HepG2 (cell line): ENCODE data around the gene RPS8. TPM values are rescaled to one million over a fixed set of nuclear protein-coding genes. Genes with fewer than 3 reads are reported as not detected.

ENCODE experiments used
- ARNTL ChIP-seq: sonication (generic); formaldehyde crosslinking; IDR thresholded peaks from 2 replicates; pipeline ENCODE4 v1.4.0; 2020; ENCODE audit warnings: mild to moderate bottlenecking, missing genetic modification reagents
- ERF ChIP-seq: IDR thresholded peaks from 2 replicates; pipeline ENCODE4 v1.6.1; 2018; ENCODE audit warnings: missing biosample characterization, missing genetic modification reagents
- GPBP1L1 ChIP-seq: sonication (generic); formaldehyde crosslinking; IDR thresholded peaks from 2 replicates; pipeline ENCODE4 v1.5.0; 2020; ENCODE audit warnings: mild to moderate bottlenecking, missing genetic modification reagents
- HNF4A ChIP-seq: sonication (generic); formaldehyde crosslinking; IDR thresholded peaks from 2 replicates; pipeline ENCODE4 v1.4.0; 2020; ENCODE audit warnings: missing genetic modification reagents
- KDM4B ChIP-seq: sonication (generic); formaldehyde crosslinking; IDR thresholded peaks from 2 replicates; pipeline ENCODE4 v1.4.0; 2020; ENCODE audit warnings: missing genetic modification reagents
- PAWR ChIP-seq: sonication (generic); formaldehyde crosslinking; IDR thresholded peaks from 2 replicates; pipeline ENCODE4 v1.4.0; 2020; ENCODE audit warnings: missing genetic modification reagents, mild to moderate bottlenecking, borderline replicate concordance
- PHF8 ChIP-seq: sonication (generic); formaldehyde crosslinking; IDR thresholded peaks from 2 replicates; pipeline ENCODE4 v1.5.0; 2020; ENCODE audit warnings: missing genetic modification reagents
- SIN3A ChIP-seq: IDR thresholded peaks from 2 replicates; pipeline ENCODE4 v1.6.1; 2011; ENCODE audit warnings: low read depth, mild to moderate bottlenecking, control low read depth, low read length, borderline replicate concordance
- SKIL ChIP-seq: sonication (generic); formaldehyde crosslinking; IDR thresholded peaks from 2 replicates; pipeline ENCODE4 v1.8.0; 2022; ENCODE audit warnings: missing genetic modification reagents, mild to moderate bottlenecking, moderate library complexity, borderline replicate concordance
- TFDP1 ChIP-seq: IDR thresholded peaks from 2 replicates; pipeline ENCODE4 v1.6.1; 2016; ENCODE audit warnings: missing compliant biosample characterization, missing genetic modification reagents, borderline replicate concordance
- ZFP82 ChIP-seq: sonication (generic); formaldehyde crosslinking; IDR thresholded peaks from 2 replicates; pipeline ENCODE4 v1.5.1; 2020; ENCODE audit warnings: mild to moderate bottlenecking, missing genetic modification reagents, borderline replicate concordance
- ZNF121 ChIP-seq: sonication (generic); formaldehyde crosslinking; IDR thresholded peaks from 2 replicates; pipeline ENCODE4 v1.5.0; 2020; ENCODE audit warnings: mild to moderate bottlenecking, missing genetic modification reagents
- ZNF251 ChIP-seq: sonication (generic); formaldehyde crosslinking; IDR thresholded peaks from 2 replicates; pipeline ENCODE4 v1.9.0; 2021; ENCODE audit warnings: mild to moderate bottlenecking, missing genetic modification reagents
- ZNF317 ChIP-seq: sonication (generic); formaldehyde crosslinking; IDR thresholded peaks from 2 replicates; pipeline ENCODE4 v1.5.0; 2020; ENCODE audit warnings: mild to moderate bottlenecking, missing genetic modification reagents
- ZNF367 ChIP-seq: sonication (generic); formaldehyde crosslinking; IDR thresholded peaks from 2 replicates; pipeline ENCODE4 v1.4.0; 2020; ENCODE audit warnings: missing genetic modification reagents, borderline replicate concordance
- ZNF382 ChIP-seq: sonication (generic); formaldehyde crosslinking; IDR thresholded peaks from 2 replicates; pipeline ENCODE4 v1.5.0; 2020; ENCODE audit warnings: missing genetic modification reagents, mild to moderate bottlenecking, borderline replicate concordance
- ZNF580 ChIP-seq: IDR thresholded peaks from 2 replicates; pipeline ENCODE4 v1.6.1; 2016; ENCODE audit warnings: low read depth, borderline replicate concordance
- ZNF780A ChIP-seq: sonication (generic); formaldehyde crosslinking; IDR thresholded peaks from 2 replicates; pipeline ENCODE4 v1.8.0; 2022; ENCODE audit warnings: mild to moderate bottlenecking, missing genetic modification reagents, moderate library complexity
- polyA plus RNA-seq, 8 experiments: library from polyadenylated mRNA; depleted of rRNA in 3 of 8; stranded (reverse) in 7 of 8; unstranded in 1 of 8; fragments of >200 nt; fragmentation: Illumina TruSeq in 4 of 8; extraction: Trizol in 4 of 8; gene quantifications; 2 replicates each; pipeline versions ENCODE4 v1.2.1 to v1.2.3, GENCODE V29; 2011 to 2016; ENCODE audit warnings: low read depth in 4 of 8, missing spikeins in 1 of 8, mixed read lengths in 1 of 8; ENCODE audit not compliant: insufficient read depth in 1 of 8
- total RNA-seq, 5 experiments: library from RNA; depleted of rRNA; stranded (reverse); fragments of >200 nt; fragmentation: Illumina TruSeq; extraction: Trizol; gene quantifications; 2 replicates each; pipeline ENCODE4 v1.2.3, GENCODE V29; 2016; ENCODE audit warnings: low read depth in 1 of 5
- TF ChIP-seq, protein P1 (sequence below): sonication (generic); formaldehyde crosslinking; IDR thresholded peaks from 2 replicates; pipeline ENCODE4 v1.8.0; 2022; ENCODE audit warnings: missing genetic modification reagents, mild to moderate bottlenecking, borderline replicate concordance
- TF ChIP-seq, protein P2 (sequence below): sonication (generic); formaldehyde crosslinking; IDR thresholded peaks from 2 replicates; pipeline ENCODE4 v1.8.0; 2022; ENCODE audit warnings: mild to moderate bottlenecking, missing genetic modification reagents, moderate library complexity
- TF ChIP-seq, protein P3 (sequence below): sonication (generic); formaldehyde crosslinking; IDR thresholded peaks from 2 replicates; pipeline ENCODE4 v1.5.1; 2020; ENCODE audit warnings: missing genetic modification reagents, mild to moderate bottlenecking, borderline replicate concordance

RPS8 gene
- total and polyA plus RNA-seq, 2 of the 13 experiments (the other 11 are each of a cell fraction or from before 2014, with no cell fraction given) = 2,628 to 2,822 TPM

DNA sequence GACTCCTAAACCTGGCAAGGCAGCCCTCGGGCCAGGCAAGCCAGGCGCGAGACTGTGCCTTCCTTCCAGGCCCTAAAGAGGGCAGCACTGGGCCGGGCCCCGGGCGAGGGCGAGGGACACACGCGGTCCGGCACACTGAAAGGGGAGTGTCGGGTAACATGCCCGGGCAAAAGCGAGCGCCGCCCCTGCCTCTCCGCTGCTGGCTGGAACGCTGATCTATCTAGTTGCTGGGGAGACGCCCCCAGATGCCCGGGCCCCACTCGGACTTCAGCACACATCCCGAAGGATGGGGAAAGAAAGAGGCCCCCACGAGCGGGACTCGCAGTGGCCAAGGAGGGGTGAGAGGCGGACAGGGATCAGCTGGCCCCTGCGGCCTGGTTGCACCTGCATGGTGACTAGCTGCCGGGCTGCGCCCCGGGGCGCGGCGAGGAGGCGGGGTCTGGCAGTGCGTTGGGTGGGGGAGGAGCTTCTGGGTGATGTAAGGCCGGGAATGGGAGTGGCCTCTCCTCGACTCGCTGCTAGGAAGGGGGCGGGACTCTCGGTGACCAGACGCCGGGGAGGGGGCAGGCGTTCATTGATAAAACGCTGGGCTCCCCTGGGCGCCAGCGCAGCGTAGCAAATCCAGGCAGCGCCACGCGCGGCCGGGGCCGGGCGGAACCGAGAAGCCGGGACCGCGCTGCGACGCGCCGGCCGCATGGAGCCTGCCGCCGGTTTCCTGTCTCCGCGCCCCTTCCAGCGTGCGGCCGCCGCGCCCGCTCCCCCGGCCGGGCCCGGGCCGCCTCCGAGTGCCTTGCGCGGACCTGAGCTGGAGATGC lies 24.6 kb downstream of the RPS8 start, which contains the start of gene PLK3 (continued):
- TF ChIP-seq SKIL (peak; percentile 82; the same call in 1 of the 2 replicates), TFDP1 (peak; percentile 91), ZFP82 (CRISPR knock-in tag) (peak; percentile 84; the same call in 1 of the 2 replicates), GPBP1L1 (no peak), HNF4A (CRISPR knock-in tag) (peak; percentile 25; the same call in 1 of the 2 replicates), ZNF780A (0 out of 2 replicates have a peak, but pooled peaks have one; percentile 51), ERF (CRISPR knock-in tag) (peak; percentile 97), ZNF580 (CRISPR knock-in tag) (peak; percentile 92), ZNF251 (no peak; the same call in 1 of the 2 replicates), PHF8 (CRISPR knock-in tag) (peak; percentile 90), ZNF121 (CRISPR knock-in tag) (peak; percentile 81), ZNF367 (no peak), SIN3A (peak; percentile 83; the same call in 1 of the 2 replicates), PAWR (CRISPR knock-in tag) (no peak), KDM4B (CRISPR knock-in tag) (peak; percentile 29; the same call in 1 of the 2 replicates), ZNF317 (CRISPR knock-in tag) (peak; percentile 72; the same call in 1 of the 2 replicates), ARNTL (CRISPR knock-in tag) (peak; percentile 79), ZNF382 (CRISPR knock-in tag) (no peak)
- TF ChIP-seq, protein P1, sequence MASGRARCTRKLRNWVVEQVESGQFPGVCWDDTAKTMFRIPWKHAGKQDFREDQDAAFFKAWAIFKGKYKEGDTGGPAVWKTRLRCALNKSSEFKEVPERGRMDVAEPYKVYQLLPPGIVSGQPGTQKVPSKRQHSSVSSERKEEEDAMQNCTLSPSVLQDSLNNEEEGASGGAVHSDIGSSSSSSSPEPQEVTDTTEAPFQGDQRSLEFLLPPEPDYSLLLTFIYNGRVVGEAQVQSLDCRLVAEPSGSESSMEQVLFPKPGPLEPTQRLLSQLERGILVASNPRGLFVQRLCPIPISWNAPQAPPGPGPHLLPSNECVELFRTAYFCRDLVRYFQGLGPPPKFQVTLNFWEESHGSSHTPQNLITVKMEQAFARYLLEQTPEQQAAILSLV = peak; percentile 82
- TF ChIP-seq, protein P2, sequence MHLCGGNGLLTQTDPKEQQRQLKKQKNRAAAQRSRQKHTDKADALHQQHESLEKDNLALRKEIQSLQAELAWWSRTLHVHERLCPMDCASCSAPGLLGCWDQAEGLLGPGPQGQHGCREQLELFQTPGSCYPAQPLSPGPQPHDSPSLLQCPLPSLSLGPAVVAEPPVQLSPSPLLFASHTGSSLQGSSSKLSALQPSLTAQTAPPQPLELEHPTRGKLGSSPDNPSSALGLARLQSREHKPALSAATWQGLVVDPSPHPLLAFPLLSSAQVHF = peak; percentile 57; the same call in 1 of the 2 replicates
- TF ChIP-seq, protein P3, sequence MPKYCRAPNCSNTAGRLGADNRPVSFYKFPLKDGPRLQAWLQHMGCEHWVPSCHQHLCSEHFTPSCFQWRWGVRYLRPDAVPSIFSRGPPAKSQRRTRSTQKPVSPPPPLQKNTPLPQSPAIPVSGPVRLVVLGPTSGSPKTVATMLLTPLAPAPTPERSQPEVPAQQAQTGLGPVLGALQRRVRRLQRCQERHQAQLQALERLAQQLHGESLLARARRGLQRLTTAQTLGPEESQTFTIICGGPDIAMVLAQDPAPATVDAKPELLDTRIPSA (CRISPR knock-in tag) = no peak
